AG04449 (cell line): ENCODE results near the gene BCAS1.

ENCODE experiments used
- CTCF ChIA-PET: fragments of 350-600 bp; formaldehyde crosslinking; extraction: SDS; loops from one replicate; lab custom pipeline; 2021; ENCODE audit warnings: antibody characterized with exemption; lab: Yijun Ruan, JAX
- POLR2A ChIA-PET: fragments of 400-600, 350-600 bp; formaldehyde crosslinking; extraction: SDS; loops from one replicate; lab custom pipeline; 2020; ENCODE audit warnings: antibody characterized with exemption, inconsistent platforms; lab: Yijun Ruan, JAX
- DNase-seq: peaks from one replicate; pipeline ENCODE4 v3.0.0-alpha.2; 2010; ENCODE audit warnings: low read depth, low spot score
- H3K4me3 ChIP-seq: 2 replicates; pipeline ENCODE4 v1.5.1; 2011; ENCODE audit warnings: low read depth, mild to moderate bottlenecking, control low read depth, low read length
- TF ChIP-seq, protein P1 (sequence below): IDR thresholded peaks from one replicate; pipeline ENCODE4 v1.5.1; 2011; ENCODE audit warnings: mild to moderate bottlenecking, moderate library complexity, low read length, control low read depth, inconsistent platforms; ENCODE audit not compliant: insufficient read depth; ENCODE audit errors: missing control alignments

Gene BCAS1

DNA sequence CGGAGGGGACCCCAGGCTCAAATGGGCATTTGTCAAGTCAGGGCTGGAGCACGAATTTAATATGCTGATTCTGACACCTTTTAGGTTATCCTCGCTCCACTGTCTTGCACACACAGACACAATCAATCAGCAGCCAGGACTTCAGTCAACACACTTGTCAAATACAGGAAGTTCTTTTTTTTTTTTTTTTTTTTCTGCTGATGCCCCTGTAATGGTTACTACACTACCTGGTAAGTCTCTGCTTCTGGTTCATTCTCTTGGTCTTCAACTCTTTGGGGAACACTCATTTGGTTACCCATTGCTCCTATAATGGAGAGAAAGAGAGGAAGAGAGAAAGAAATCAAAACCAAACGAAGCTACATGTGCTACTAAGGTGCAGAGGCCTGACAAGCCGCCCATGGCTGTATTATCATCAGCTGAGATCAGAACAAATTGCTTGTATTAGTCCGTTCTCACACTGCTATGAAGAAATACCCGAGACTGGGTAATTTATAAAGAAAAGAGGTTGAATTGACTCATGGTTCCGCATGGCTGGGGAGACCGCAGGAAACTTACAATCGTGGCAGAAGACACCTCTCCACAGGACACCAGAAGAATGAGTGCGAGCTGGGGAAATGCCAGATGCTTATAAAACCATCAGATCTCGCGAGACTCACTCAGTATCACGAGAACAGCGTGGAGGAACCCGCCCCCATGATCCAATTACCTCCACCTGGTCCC is 11.8 kb downstream of the BCAS1 start:
- H3K4me3 ChIP-seq: no peak overlapping the region
- ChIA-PET CTCF (no interaction called here), POLR2A (no interaction called here)
- TF ChIP-seq, protein P1, sequence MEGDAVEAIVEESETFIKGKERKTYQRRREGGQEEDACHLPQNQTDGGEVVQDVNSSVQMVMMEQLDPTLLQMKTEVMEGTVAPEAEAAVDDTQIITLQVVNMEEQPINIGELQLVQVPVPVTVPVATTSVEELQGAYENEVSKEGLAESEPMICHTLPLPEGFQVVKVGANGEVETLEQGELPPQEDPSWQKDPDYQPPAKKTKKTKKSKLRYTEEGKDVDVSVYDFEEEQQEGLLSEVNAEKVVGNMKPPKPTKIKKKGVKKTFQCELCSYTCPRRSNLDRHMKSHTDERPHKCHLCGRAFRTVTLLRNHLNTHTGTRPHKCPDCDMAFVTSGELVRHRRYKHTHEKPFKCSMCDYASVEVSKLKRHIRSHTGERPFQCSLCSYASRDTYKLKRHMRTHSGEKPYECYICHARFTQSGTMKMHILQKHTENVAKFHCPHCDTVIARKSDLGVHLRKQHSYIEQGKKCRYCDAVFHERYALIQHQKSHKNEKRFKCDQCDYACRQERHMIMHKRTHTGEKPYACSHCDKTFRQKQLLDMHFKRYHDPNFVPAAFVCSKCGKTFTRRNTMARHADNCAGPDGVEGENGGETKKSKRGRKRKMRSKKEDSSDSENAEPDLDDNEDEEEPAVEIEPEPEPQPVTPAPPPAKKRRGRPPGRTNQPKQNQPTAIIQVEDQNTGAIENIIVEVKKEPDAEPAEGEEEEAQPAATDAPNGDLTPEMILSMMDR: no peak
- DNase-seq: no peak

DNA sequence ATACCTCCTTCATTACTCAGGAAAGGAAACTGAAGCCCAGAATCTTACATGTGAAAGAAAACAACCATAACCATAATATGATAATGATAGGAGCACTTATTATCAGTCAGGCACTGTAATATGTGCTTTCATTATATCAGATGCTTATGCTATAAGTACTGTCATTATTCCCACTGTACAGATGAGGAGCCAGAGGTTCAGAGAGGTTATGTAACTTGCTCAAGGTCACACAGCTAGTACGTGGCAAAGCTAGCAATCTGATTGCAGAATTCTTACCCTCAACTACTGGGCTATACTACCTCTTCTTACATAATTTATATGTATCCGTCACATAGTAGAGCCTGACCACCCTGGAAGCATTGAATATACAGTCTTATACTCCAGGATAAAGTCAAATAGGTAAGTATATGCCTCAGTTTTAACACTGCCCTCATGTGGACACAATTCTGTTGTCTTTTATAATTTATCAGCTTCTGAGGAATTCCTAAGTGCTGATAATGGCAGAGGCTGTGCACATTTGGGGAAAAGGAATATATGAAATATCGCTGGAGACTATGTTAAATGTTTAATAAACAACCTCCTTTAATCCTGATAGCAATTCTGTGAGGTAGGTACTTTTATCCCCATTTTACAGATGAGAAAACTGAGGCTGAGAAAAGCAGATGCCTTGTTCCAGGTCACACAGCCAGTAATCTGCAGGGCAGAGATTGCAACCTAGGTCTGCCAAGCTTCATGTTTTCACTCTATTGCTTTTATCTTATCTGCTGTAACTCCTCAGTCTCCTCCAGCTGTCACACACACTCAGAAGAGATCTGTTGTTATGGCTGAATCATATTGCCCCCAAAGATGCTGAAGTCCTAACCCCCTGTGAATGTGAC is 13.4 kb downstream of the BCAS1 start:
- POLR2A ChIA-PET: no interaction called here
- DNase-seq: no peak
- CTCF ChIA-PET: interaction anchor here (1.1 kb wide), 1 partner anchor 8 kb away, joined by 4 read pairs; no protein-coding TSS in a partner anchor
- TF ChIP-seq, protein P1: no peak
- H3K4me3 ChIP-seq: no peak overlapping the region

GRCh38 chr20:54054516-54054915 is 15.9 kb downstream of the BCAS1 start:
- POLR2A ChIA-PET: no interaction called here
- no peak for DNase-seq
- TF ChIP-seq, protein P1: no peak
- no peak overlapping the region for H3K4me3 ChIP-seq
- CTCF ChIA-PET: interaction anchor here (1.5 kb wide), 1 partner anchor 8 kb away, joined by 5 read pairs; no protein-coding TSS in a partner anchor

DNA sequence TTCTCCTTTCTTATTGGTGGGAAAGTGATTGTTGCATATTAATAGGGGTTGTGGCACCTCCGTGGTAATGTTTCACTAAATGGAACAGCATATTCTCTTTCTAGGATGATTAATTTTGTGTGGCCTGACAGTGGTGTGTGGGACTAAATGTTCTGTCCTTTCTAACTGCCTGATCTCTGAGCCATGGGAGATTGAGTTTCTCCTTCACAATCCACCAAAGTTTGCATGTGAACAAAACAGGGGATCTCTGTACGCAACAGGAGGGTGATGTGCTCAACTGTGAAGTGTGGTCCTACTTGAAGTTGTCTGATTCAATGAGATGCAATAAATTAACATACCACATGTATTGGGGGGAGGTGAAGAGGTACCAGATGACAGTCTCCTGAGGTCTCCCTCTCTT is 19.3 kb downstream of the BCAS1 start:
- ChIA-PET POLR2A (no interaction called here), CTCF (interaction anchor here (2.3 kb wide), 1 partner anchor 12 kb away, joined by 20 read pairs; no protein-coding TSS in a partner anchor)
- TF ChIP-seq, protein P1: no peak
- DNase-seq: no peak
- no peak overlapping the region for H3K4me3 ChIP-seq

DNA sequence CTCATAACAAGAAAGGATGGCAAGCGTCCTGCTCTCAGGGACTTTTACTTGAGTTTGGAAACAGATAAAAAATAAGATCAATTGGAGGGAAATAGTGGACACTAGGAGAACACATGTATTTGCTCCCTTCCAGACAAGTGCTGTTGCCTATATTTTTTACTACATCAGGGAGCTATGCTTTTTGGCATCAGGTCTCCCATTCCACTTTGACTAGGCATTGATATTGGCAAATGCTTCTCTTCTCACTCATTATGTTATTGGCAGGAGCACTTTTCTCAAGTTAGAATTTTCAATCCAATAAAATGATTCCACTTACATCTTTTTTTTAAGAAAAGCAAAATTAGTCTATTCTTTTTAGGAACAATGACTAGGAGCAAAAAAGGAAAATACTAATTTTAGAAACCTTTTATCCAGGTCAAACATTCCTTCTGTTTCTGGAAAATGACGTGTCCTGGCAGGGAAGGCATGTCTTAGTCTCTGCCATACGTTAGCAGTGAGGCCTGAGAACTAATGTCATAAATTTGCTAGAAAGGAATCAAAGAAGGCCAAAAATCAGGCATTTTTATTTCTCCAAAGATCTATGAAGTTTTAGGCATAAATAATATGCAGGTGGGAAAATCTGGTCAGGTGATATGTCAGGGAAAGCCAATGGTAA is 21.4 kb downstream of the BCAS1 start:
- TF ChIP-seq, protein P1: no peak
- POLR2A ChIA-PET: no interaction called here
- CTCF ChIA-PET: interaction anchor here (1.0 to 2.2 kb wide), 2 partner anchors 8 to 13 kb away, joined by 4 to 7 read pairs; no protein-coding TSS in a partner anchor
- no peak overlapping the region for H3K4me3 ChIP-seq
- no peak for DNase-seq

DNA sequence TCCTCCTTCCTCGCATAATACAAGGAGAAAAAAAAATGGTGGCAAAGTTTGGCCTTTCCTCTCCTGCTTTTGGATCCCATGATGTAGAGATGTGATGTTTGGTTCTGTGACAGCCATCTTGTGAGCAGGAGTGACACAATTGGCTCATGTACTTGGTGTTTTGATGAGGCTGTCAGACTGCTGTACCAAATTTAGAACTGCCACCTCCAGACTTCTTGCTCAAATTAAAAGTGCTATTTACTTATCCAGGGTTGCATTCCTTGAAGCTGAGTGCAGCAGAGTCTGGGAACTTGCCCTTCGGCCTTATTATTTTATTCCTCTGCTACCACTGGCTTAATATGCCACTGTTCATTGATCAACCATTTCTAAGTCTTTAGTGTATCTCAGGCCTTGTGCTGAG is 21.9 kb downstream of the BCAS1 start:
- H3K4me3 ChIP-seq: no peak overlapping the region
- POLR2A ChIA-PET: no interaction called here
- TF ChIP-seq, protein P1: no peak
- CTCF ChIA-PET: interaction anchor here (1.0 to 2.2 kb wide), 2 partner anchors 9 to 13 kb away, joined by 4 to 7 read pairs; no protein-coding TSS in a partner anchor
- DNase-seq: no peak
